PFSK-1 (cell line): ENCODE measurements around the gene RHOG.
A peak's percentile ranks its signal among the peaks of the same experiment; 100 is the strongest.

ENCODE experiments used
- FOXP2 ChIP-seq: optimal IDR thresholded peaks from 2 replicates; pipeline ENCODE3; 2011; ENCODE audit warnings: borderline replicate concordance, control low read depth, inconsistent platforms; ENCODE audit not compliant: insufficient read depth; ENCODE audit errors: extremely low read length, extremely low read depth
- POLR2AphosphoS5 ChIP-seq: IDR thresholded peaks from 2 replicates; pipeline ENCODE4 v1.6.1; 2012; ENCODE audit warnings: low read depth, mild to moderate bottlenecking, control low read depth, low read length, moderate library complexity
- REST ChIP-seq, 2 experiments: IDR thresholded peaks; 2 replicates each; pipeline versions ENCODE4 v1.6.1 to v1.8.0; 2011 to 2012; ENCODE audit warnings: low read depth in 2 of 2, low read length in 2 of 2, control low read depth in 1 of 2, inconsistent platforms in 1 of 2, mild to moderate bottlenecking in 1 of 2, moderate library complexity in 1 of 2; ENCODE audit not compliant: insufficient read depth in 1 of 2
- SIN3A ChIP-seq: IDR thresholded peaks from 2 replicates; pipeline ENCODE4 v1.6.1; 2012; ENCODE audit warnings: mild to moderate bottlenecking, low read length, moderate library complexity, borderline replicate concordance; ENCODE audit not compliant: insufficient read depth
- TAF1 ChIP-seq: IDR thresholded peaks from 2 replicates; pipeline ENCODE4 v1.6.1; 2012; ENCODE audit warnings: low read length, control low read depth, borderline replicate concordance; ENCODE audit not compliant: insufficient read depth

The RHOG gene

DNA sequence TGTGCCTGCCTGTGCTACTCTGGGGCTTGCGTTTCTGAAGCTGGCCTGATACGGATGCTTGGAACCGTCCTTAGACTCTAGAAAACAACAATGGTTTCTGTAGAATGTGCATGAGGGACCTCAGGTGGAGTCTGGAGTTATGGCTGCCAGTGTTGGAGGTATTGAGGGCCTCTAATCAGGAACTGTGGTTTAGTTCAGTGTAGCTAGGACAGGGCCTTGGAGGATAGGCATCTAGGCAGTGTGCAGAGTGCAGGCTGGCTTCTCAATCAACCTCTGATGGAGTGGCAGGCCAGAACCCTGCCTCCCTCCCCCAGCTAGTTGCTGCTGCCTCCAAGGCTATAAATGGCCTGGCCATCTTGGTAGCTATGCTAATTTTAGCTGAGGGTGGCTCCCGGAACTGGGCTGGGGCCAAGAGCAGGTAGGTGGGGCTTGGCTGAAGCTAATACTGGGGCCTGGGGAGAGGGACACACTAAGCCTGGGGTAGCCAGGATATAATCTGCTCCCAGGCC lies 18.7 kb upstream of the RHOG start:
- no peak for TF ChIP-seq TAF1
- no peak for TF ChIP-seq POLR2AphosphoS5
- no peak for TF ChIP-seq FOXP2
- TF ChIP-seq SIN3A: no peak
- TF ChIP-seq REST (IDR thresholded peaks at IDR 0.05; ENCODE audit: insufficient read depth in 1 of 2, low read depth in 2 of 2, low read length in 2 of 2): no peak

DNA sequence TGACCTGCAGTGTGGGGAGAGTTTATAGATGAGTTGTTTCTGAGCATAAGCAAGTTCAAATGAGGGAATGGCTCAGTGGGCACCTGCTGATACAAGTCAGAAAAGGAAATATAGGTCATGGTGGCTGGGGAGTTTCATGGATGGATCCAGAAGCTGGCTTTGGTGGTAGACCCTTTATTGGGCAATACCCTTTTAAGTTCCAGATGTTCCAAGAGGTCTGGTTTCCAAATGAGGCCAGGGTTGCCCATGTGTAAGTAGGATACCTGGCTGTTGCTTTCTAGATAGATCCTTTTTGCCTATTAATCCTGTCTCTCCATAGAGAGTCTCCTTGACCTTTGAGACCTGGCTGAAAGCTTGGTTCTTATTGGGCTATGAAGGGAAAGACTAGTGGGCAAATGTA lies 16.9 kb upstream of the RHOG start:
- TF ChIP-seq POLR2AphosphoS5 (no peak), TAF1 (no peak), SIN3A (no peak), FOXP2 (no peak), REST (IDR thresholded peaks at IDR 0.05; ENCODE audit: insufficient read depth in 1 of 2, low read depth in 2 of 2, low read length in 2 of 2) (no peak)

GRCh38 chr11:3856856-3857553 lies 16.2 kb upstream of the RHOG start:
- TF ChIP-seq SIN3A (no peak), FOXP2 (no peak), TAF1 (no peak), POLR2AphosphoS5 (no peak), REST (IDR thresholded peaks at IDR 0.05; ENCODE audit: insufficient read depth in 1 of 2, low read depth in 2 of 2, low read length in 2 of 2) (no peak)

GRCh38 chr11:3855808-3856491 lies 15.2 kb upstream of the RHOG start:
- TF ChIP-seq REST (IDR thresholded peaks at IDR 0.05; ENCODE audit: insufficient read depth in 1 of 2, low read depth in 2 of 2, low read length in 2 of 2) (0 out of 4 replicates have a peak, but pooled peaks of 1 of the 2 experiments have one; percentile 3), TAF1 (no peak), FOXP2 (no peak), POLR2AphosphoS5 (no peak)
